ENCODE measurements around the gene NIN.
A peak's percentile ranks its signal among the peaks of the same experiment; 100 is the strongest.

Gene NIN

DNA sequence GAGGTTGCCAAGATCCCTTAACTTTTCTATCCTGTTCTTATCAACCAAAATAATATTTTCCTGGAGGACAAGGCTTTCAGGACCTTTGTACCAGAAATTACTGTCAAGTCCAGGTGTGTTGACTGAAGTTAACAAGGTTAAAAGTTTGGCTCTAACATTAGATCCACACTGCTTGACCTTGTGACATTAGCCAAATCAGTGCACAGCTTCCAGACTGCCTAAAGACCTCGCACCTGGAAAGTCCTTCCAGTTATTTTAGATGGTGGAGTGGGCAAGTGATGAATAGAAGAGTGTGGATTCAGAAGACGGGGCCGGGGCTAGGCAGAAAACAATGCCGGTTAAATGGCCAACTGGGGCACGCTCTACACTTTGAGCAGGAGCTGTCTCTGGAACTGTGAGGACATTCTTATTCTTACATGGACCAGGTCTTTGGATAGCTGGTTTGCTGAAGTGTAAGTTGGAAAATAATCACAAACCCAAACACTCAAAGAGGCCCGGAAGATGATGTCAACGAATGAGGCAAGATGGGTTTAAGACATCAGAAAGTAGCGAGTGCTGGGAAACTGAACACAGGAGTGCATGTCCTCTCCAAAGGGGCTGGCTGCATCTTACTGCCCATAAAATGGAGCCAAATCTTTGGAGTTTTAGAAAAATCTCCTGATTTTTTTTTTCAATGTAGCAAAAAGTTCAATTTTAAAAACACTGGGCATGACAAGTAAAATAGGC is 56.3 kb downstream of the NIN start:
- Histone ChIP-seq H3F3A (ENCODE audit: insufficient read depth, low read length) (no peaks in the 10 kb centered on the region), H3K9ac (ENCODE audit: low read length) (no peak overlapping the region), H3K4me3 (ENCODE audit: low read depth, low read length, poor library complexity, severe bottlenecking) (no peak overlapping the region), H3K27me3 (ENCODE audit: insufficient read depth, low read length) (no peaks in the 10 kb centered on the region), H3K9me3 (ENCODE audit: low read length) (no peaks in the 10 kb centered on the region), H3K4me2 (ENCODE audit: low read length) (no peak overlapping the region), H4K20me1 (ENCODE audit: insufficient read depth, low read length) (no peaks in the 10 kb centered on the region), H3K36me3 (ENCODE audit: insufficient read depth, low read length) (peaks cover 79% of the 10 kb centered on the region), H3K79me2 (ENCODE audit: insufficient read depth, low read length) (no peaks in the 10 kb centered on the region), H3K9me2 (ENCODE audit: low read depth, low read length) (no peaks in the 10 kb centered on the region), H3K4me1 (ENCODE audit: insufficient read depth, low read length, severe bottlenecking) (peaks cover 22% of the 10 kb centered on the region), H3K27ac (ENCODE audit: low read depth, low read length, poor library complexity, severe bottlenecking) (no peak overlapping the region), H2AFZ (ENCODE audit: low read length) (no peak overlapping the region)
- no peak for TF ChIP-seq EZH2 (IDR thresholded peaks at IDR 0.05; ENCODE audit: borderline replicate concordance, low read length)
- TF ChIP-seq, protein P1, sequence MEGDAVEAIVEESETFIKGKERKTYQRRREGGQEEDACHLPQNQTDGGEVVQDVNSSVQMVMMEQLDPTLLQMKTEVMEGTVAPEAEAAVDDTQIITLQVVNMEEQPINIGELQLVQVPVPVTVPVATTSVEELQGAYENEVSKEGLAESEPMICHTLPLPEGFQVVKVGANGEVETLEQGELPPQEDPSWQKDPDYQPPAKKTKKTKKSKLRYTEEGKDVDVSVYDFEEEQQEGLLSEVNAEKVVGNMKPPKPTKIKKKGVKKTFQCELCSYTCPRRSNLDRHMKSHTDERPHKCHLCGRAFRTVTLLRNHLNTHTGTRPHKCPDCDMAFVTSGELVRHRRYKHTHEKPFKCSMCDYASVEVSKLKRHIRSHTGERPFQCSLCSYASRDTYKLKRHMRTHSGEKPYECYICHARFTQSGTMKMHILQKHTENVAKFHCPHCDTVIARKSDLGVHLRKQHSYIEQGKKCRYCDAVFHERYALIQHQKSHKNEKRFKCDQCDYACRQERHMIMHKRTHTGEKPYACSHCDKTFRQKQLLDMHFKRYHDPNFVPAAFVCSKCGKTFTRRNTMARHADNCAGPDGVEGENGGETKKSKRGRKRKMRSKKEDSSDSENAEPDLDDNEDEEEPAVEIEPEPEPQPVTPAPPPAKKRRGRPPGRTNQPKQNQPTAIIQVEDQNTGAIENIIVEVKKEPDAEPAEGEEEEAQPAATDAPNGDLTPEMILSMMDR (IDR thresholded peaks at IDR 0.05; ENCODE audit: low read length) = no peak

DNA sequence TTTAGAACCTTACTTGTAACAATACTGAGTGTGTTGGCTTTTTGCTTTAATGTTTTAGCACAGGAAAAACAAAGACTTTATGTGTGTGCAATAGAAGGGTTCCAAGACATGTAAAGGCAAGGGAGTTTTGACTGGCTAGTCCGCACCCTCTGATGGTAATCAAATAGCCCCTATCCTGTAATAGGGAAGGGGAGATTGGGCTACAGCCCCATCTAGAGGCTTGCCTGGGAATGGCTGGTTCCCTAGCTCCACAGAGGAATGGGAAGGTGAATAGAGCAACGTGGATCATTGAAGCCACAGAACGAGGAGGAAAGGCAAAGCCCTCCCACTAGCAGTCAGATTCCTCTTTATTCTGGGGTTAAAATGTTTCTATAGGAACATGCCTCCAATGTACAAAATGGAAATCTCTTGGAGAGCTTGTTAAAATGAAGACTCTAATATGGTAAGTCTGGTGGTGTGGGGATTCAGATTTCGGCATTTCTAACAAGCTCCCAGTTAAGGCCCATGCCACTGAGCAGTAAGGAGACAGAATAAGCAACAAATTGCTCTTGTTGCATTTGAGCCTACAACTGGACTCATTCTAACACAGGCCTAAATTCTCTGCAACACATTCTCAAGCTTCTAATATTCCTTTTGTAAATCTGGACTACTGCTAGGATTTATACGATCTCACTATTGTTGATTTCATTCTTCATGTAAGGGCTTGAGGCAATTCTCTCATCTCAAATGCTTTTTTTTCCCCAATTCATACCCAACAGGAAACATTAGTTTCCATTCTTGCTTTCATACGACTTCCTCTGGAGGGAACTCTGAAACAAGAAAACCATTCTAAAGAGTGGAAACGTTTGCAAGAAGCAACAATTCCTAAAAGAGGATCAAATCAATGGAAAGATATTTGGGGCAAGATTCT is 57.1 kb downstream of the NIN start:
- H3K4me2 ChIP-seq (ENCODE audit: low read length) = no peak overlapping the region
- no peaks in the 10 kb centered on the region for H3K79me2 ChIP-seq (ENCODE audit: insufficient read depth, low read length)
- H3K36me3 ChIP-seq (ENCODE audit: insufficient read depth, low read length) = peaks cover 87% of the 10 kb centered on the region
- H3K27ac ChIP-seq (ENCODE audit: low read depth, low read length, poor library complexity, severe bottlenecking) = no peak overlapping the region
- no peak overlapping the region for H3K9ac ChIP-seq (ENCODE audit: low read length)
- no peak overlapping the region for H3K4me3 ChIP-seq (ENCODE audit: low read depth, low read length, poor library complexity, severe bottlenecking)
- H3K9me2 ChIP-seq (ENCODE audit: low read depth, low read length) = no peaks in the 10 kb centered on the region
- TF ChIP-seq, protein P1 (IDR thresholded peaks at IDR 0.05; ENCODE audit: low read length) = peak; percentile 65
- TF ChIP-seq EZH2 (IDR thresholded peaks at IDR 0.05; ENCODE audit: borderline replicate concordance, low read length) = no peak
- H3K4me1 ChIP-seq (ENCODE audit: insufficient read depth, low read length, severe bottlenecking) = peaks cover 14% of the 10 kb centered on the region
- no peaks in the 10 kb centered on the region for H3K9me3 ChIP-seq (ENCODE audit: low read length)
- H4K20me1 ChIP-seq (ENCODE audit: insufficient read depth, low read length) = no peaks in the 10 kb centered on the region
- no peak overlapping the region for H2AFZ ChIP-seq (ENCODE audit: low read length)
- no peaks in the 10 kb centered on the region for H3K27me3 ChIP-seq (ENCODE audit: insufficient read depth, low read length)
- no peaks in the 10 kb centered on the region for H3F3A ChIP-seq (ENCODE audit: insufficient read depth, low read length)

DNA sequence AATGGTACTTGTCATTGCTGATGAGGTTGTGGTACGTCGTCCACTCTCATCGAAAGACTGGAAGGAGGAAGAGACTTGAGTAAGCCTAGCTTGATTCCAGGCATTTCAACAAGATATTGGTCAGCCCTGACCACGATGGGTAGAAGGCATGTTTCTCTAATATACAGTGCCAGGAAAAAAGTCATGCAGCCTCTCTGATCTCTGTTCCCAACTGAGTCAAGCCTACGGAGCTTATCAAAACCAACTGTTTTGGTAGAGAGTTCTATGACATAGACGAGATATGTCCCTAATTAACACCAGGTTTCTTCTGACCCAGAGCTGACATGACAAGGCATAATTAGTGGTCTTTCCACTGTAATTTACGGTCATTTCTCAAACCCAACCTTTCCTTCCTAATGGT is 58.5 kb downstream of the NIN start:
- no peaks in the 10 kb centered on the region for H3K79me2 ChIP-seq (ENCODE audit: insufficient read depth, low read length)
- no peak overlapping the region for H3K27ac ChIP-seq (ENCODE audit: low read depth, low read length, poor library complexity, severe bottlenecking)
- no peak overlapping the region for H3K9ac ChIP-seq (ENCODE audit: low read length)
- TF ChIP-seq, protein P1 (IDR thresholded peaks at IDR 0.05; ENCODE audit: low read length) = no peak
- no peak for TF ChIP-seq EZH2 (IDR thresholded peaks at IDR 0.05; ENCODE audit: borderline replicate concordance, low read length)
- no peaks in the 10 kb centered on the region for H3K9me3 ChIP-seq (ENCODE audit: low read length)
- no peaks in the 10 kb centered on the region for H3K4me1 ChIP-seq (ENCODE audit: insufficient read depth, low read length, severe bottlenecking)
- H3K27me3 ChIP-seq (ENCODE audit: insufficient read depth, low read length) = no peaks in the 10 kb centered on the region
- H3K36me3 ChIP-seq (ENCODE audit: insufficient read depth, low read length) = peaks cover 97% of the 10 kb centered on the region
- H3K4me3 ChIP-seq (ENCODE audit: low read depth, low read length, poor library complexity, severe bottlenecking) = no peak overlapping the region
- H2AFZ ChIP-seq (ENCODE audit: low read length) = no peak overlapping the region
- no peaks in the 10 kb centered on the region for H4K20me1 ChIP-seq (ENCODE audit: insufficient read depth, low read length)
- no peak overlapping the region for H3K4me2 ChIP-seq (ENCODE audit: low read length)
- H3K9me2 ChIP-seq (ENCODE audit: low read depth, low read length) = no peaks in the 10 kb centered on the region
- H3F3A ChIP-seq (ENCODE audit: insufficient read depth, low read length) = no peaks in the 10 kb centered on the region

All from OCI-LY1 (cell line).